Amniotic stem cell (primary cell): ENCODE measurements around the gene MED28.
A peak's percentile ranks its signal among the peaks of the same experiment; 100 is the strongest.
"Not testable (repeated sequence)": the region's sequence is repeated elsewhere in the genome, so short reads cannot be mapped to it uniquely, and the experiment has no call there.

Experiments
- DNase-seq: peaks from one replicate; lab custom pipeline; 2025; lab: John Stamatoyannopoulos, UW

MED28 gene

GRCh38 chr4:17618926-17619325, 4.5 kb downstream of the MED28 start:
- no peak for DNase-seq

GRCh38 chr4:17619416-17620105, 5.1 kb downstream of the MED28 start:
- DNase-seq, result peak; percentile 0

- DNase-seq, result no peak
These were observed 9.1 kb downstream of the MED28 start for GRCh38 chr4:17623451-17624001.

GRCh38 chr4:17624821-17625220, 10.4 kb downstream of the MED28 start:
- no peak for DNase-seq

- no peak for DNase-seq
These were observed 15.8 kb downstream of the MED28 start for GRCh38 chr4:17630228-17630627.

GRCh38 chr4:17633600-17633999, 19.2 kb downstream of the MED28 start:
- DNase-seq, result no peak

- no peak for DNase-seq
These were observed 20.6 kb downstream of the MED28 start for GRCh38 chr4:17635056-17635455.

- no peak for DNase-seq
These were observed 21.9 kb downstream of the MED28 start for GRCh38 chr4:17636341-17636695.

- peak; percentile 30 for DNase-seq
These were observed 22.5 kb downstream of the MED28 start for GRCh38 chr4:17636696-17637622.

- DNase-seq, result no peak
These were observed 24.7 kb downstream of the MED28 start for GRCh38 chr4:17639136-17639535.

GRCh38 chr4:17642398-17642783, 27.9 kb downstream of the MED28 start:
- no peak for DNase-seq

GRCh38 chr4:17646693-17647092, 32.3 kb downstream of the MED28 start:
- DNase-seq, result no peak

GRCh38 chr4:17647176-17647806, 32.9 kb downstream of the MED28 start:
- no peak for DNase-seq

- DNase-seq, result no peak
These were observed 33.5 kb downstream of the MED28 start for GRCh38 chr4:17647927-17648326.

- DNase-seq, result no peak
These were observed 36.0 kb downstream of the MED28 start for GRCh38 chr4:17650406-17650805.

- no peak for DNase-seq
These were observed 40.3 kb downstream of the MED28 start for GRCh38 chr4:17654701-17655100.

- no peak for DNase-seq
These were observed 42.6 kb downstream of the MED28 start for GRCh38 chr4:17657090-17657489.

- DNase-seq, result no peak
These were observed 43.4 kb downstream of the MED28 start for GRCh38 chr4:17657849-17658248.

- DNase-seq, result not testable (repeated sequence)
These were observed 44.8 kb downstream of the MED28 start for GRCh38 chr4:17659196-17659595.

- no peak for DNase-seq
These were observed 48.3 kb downstream of the MED28 start for GRCh38 chr4:17662694-17663093.

- DNase-seq, result no peak
These were observed 50.3 kb downstream of the MED28 start for GRCh38 chr4:17664755-17665154.

- DNase-seq, result no peak
These were observed 50.9 kb downstream of the MED28 start for GRCh38 chr4:17665346-17665745.

GRCh38 chr4:17665852-17666251, 51.4 kb downstream of the MED28 start:
- no peak for DNase-seq
